MM.1S (cell line): Measurements from ENCODE around the gene CTU2.

Source experiments
- DNase-seq: peaks from one replicate; pipeline ENCODE4 v3.0.0-alpha.2; 2015
- H2AFZ ChIP-seq: fragments of 300-600 bp; sonication (generic); 2 replicates; pipeline ENCODE4 v1.6.0; 2016; ENCODE audit warnings: antibody characterized with exemption, low read length
- H3F3A ChIP-seq: fragments of 300-600 bp; sonication (generic); 2 replicates; pipeline ENCODE4 v1.6.1; 2016; ENCODE audit warnings: mild to moderate bottlenecking, antibody characterized with exemption, low read length, moderate library complexity, mixed read lengths; ENCODE audit not compliant: insufficient read depth
- H3K27ac ChIP-seq: fragments of 300-600 bp; sonication (generic); 2 replicates; pipeline ENCODE4 v1.5.1; 2016; ENCODE audit warnings: mild to moderate bottlenecking, low read length
- H3K27me3 ChIP-seq: fragments of 300-600 bp; sonication (generic); replicated peaks from 2 replicates; pipeline ENCODE4 v1.6.0; 2016; ENCODE audit warnings: low read length; ENCODE audit not compliant: insufficient read depth
- H3K36me3 ChIP-seq: fragments of 300-600 bp; sonication (generic); replicated peaks from 2 replicates; pipeline ENCODE4 v1.6.1; 2016; ENCODE audit warnings: mild to moderate bottlenecking, low read length, mixed read lengths; ENCODE audit not compliant: insufficient read depth
- H3K4me1 ChIP-seq: fragments of 300-600 bp; sonication (generic); 2 replicates; pipeline ENCODE4 v1.6.1; 2016; ENCODE audit warnings: low read length, mixed read lengths
- H3K4me2 ChIP-seq: fragments of 300-600 bp; sonication (generic); 2 replicates; pipeline ENCODE4 v1.6.0; 2016; ENCODE audit warnings: low read depth, low read length
- H3K4me3 ChIP-seq: fragments of 300-600 bp; sonication (generic); 2 replicates; pipeline ENCODE4 v1.5.1; 2016; ENCODE audit warnings: low read length, mixed read lengths
- H3K79me2 ChIP-seq: fragments of 300-600 bp; sonication (generic); 2 replicates; pipeline ENCODE4 v1.6.1; 2016; ENCODE audit warnings: mixed run types, low read length, mixed read lengths
- H3K9ac ChIP-seq: fragments of 300-600 bp; sonication (generic); 2 replicates; pipeline ENCODE4 v1.6.1; 2016; ENCODE audit warnings: low read length, mixed read lengths
- H3K9me2 ChIP-seq: fragments of 300-600 bp; sonication (generic); replicated peaks from 2 replicates; pipeline ENCODE4 v1.6.1; 2016; ENCODE audit warnings: mild to moderate bottlenecking, low read length, mixed read lengths; ENCODE audit not compliant: insufficient read depth
- H3K9me3 ChIP-seq: fragments of 300-600 bp; sonication (generic); replicated peaks from 2 replicates; pipeline ENCODE4 v1.6.1; 2016; ENCODE audit warnings: mild to moderate bottlenecking, low read length, mixed read lengths; ENCODE audit not compliant: insufficient read depth
- H4K20me1 ChIP-seq: fragments of 300-600 bp; sonication (generic); 2 replicates; pipeline ENCODE4 v1.6.1; 2016; ENCODE audit warnings: mild to moderate bottlenecking, low read length, moderate library complexity, mixed read lengths; ENCODE audit not compliant: insufficient read depth
- EZH2 ChIP-seq: fragments of 300-600 bp; sonication (generic); optimal IDR thresholded peaks from 2 replicates; pipeline ENCODE3; 2017; ENCODE audit warnings: low read depth, mild to moderate bottlenecking, antibody characterized with exemption, low read length, mixed read lengths
- EZH2phosphoT487 ChIP-seq: fragments of 300-600 bp; sonication (generic); IDR thresholded peaks from 2 replicates; pipeline ENCODE4 v1.6.1; 2018; ENCODE audit warnings: antibody characterized with exemption, low read length
- TF ChIP-seq, protein P1 (sequence below): fragments of 300-600 bp; sonication (generic); IDR thresholded peaks from 2 replicates; pipeline ENCODE4 v1.5.1; 2016; ENCODE audit warnings: antibody characterized with exemption, low read length, mixed read lengths

CTU2 gene

DNA sequence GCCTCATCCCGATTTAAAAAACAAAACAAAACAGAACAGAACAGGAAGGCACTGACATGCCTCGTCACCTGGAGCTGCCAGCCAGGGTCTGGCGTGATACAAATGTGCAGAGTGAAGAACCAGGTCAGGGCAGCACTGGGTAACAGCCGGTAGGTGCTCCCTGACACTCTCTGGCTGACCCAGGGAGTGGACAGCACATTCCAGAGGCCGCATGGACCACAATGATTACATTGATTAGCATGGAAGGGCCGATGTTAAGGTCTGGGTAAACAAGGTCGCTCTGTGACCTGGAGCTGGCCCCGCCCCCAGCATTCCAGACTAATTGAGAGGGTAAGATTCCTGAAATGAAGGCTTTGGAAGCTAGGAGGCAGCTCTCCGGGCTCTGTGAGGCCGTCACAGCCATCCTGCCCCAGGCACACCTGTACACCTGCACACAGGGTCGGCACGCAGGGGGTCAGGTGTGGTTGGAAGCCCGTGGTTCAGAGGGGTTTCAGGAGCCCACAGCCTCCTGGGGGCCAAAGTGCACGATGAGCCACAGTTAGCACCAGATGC is 57.3 kb downstream of the CTU2 start:
- TF ChIP-seq, protein P1, sequence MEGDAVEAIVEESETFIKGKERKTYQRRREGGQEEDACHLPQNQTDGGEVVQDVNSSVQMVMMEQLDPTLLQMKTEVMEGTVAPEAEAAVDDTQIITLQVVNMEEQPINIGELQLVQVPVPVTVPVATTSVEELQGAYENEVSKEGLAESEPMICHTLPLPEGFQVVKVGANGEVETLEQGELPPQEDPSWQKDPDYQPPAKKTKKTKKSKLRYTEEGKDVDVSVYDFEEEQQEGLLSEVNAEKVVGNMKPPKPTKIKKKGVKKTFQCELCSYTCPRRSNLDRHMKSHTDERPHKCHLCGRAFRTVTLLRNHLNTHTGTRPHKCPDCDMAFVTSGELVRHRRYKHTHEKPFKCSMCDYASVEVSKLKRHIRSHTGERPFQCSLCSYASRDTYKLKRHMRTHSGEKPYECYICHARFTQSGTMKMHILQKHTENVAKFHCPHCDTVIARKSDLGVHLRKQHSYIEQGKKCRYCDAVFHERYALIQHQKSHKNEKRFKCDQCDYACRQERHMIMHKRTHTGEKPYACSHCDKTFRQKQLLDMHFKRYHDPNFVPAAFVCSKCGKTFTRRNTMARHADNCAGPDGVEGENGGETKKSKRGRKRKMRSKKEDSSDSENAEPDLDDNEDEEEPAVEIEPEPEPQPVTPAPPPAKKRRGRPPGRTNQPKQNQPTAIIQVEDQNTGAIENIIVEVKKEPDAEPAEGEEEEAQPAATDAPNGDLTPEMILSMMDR = no peak
- TF ChIP-seq EZH2 (no peak), EZH2phosphoT487 (no peak)
- H3F3A ChIP-seq = no peaks in the 10 kb centered on the region
- H3K4me2 ChIP-seq = no peak overlapping the region
- H3K27ac ChIP-seq = no peak overlapping the region
- H3K4me1 ChIP-seq = no peaks in the 10 kb centered on the region
- peaks cover 15% of the 10 kb centered on the region for H4K20me1 ChIP-seq
- H3K9me2 ChIP-seq = no peaks in the 10 kb centered on the region
- no peaks in the 10 kb centered on the region for H3K36me3 ChIP-seq
- no peaks in the 10 kb centered on the region for H3K9me3 ChIP-seq
- peaks cover 96% of the 10 kb centered on the region for H3K79me2 ChIP-seq
- H2AFZ ChIP-seq = no peak overlapping the region
- H3K9ac ChIP-seq = no peak overlapping the region
- DNase-seq = no peak
- H3K4me3 ChIP-seq = no peak overlapping the region
- no peaks in the 10 kb centered on the region for H3K27me3 ChIP-seq

DNA sequence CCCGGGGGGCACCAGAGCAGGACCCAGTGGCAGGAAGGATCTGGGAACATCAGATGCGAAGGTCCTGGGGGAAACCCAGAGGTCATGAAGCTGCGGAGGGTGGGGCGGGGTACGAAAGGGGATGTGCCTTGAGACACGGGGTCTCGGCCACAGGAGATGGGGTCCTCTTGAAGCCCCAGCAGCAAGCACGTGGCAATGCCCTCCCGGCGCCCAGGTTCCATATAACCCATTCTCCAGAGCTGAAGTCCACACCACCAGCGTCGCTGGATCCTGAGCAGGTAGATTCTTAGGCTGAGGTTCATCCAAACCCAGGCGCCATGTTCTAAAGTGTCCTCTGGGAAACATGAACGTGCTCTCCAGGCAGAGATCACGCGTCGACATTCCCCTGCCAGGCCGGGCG is 57.8 kb downstream of the CTU2 start:
- Histone ChIP-seq H3K4me2 (no peak overlapping the region), H3K9ac (no peak overlapping the region), H3K27ac (no peak overlapping the region), H4K20me1 (peaks cover 12% of the 10 kb centered on the region), H3K9me3 (no peaks in the 10 kb centered on the region), H3K79me2 (peaks cover 96% of the 10 kb centered on the region), H3F3A (no peaks in the 10 kb centered on the region), H3K9me2 (no peaks in the 10 kb centered on the region), H3K27me3 (no peaks in the 10 kb centered on the region), H3K4me1 (no peaks in the 10 kb centered on the region), H3K36me3 (no peaks in the 10 kb centered on the region), H2AFZ (no peak overlapping the region), H3K4me3 (no peak overlapping the region)
- TF ChIP-seq, protein P1 = no peak
- TF ChIP-seq EZH2phosphoT487 (no peak), EZH2 (no peak)
- DNase-seq = no peak

DNA sequence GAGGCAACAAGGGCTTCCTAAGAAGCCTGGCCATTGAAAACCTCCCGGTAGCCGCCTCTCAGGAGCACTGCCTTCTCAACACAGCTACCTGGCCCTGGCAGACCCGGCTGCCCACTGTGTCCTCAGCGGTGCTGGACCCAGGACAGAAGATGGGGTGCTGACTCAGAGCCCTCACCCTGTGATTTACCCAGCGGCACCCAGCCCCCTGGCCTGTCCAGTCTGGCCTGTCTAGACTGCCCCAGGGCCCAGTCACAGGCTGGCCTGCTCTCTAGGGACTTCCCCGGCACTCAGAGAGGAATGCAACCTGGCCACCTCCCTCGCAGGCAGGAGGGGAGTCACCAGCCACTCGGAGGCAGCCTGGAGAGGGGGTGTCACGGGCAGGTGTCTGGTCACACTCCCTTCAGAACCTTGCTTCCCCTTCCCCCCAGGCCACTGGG is 58.6 kb downstream of the CTU2 start:
- H3K9me3 ChIP-seq = no peaks in the 10 kb centered on the region
- no peak overlapping the region for H3K4me2 ChIP-seq
- no peaks in the 10 kb centered on the region for H3K9me2 ChIP-seq
- H3K4me1 ChIP-seq = no peaks in the 10 kb centered on the region
- DNase-seq = no peak
- H2AFZ ChIP-seq = no peak overlapping the region
- H3K27ac ChIP-seq = no peak overlapping the region
- no peaks in the 10 kb centered on the region for H3K27me3 ChIP-seq
- H3K36me3 ChIP-seq = no peaks in the 10 kb centered on the region
- TF ChIP-seq EZH2 = no peak
- TF ChIP-seq EZH2phosphoT487 = no peak
- TF ChIP-seq, protein P1 = no peak
- peaks cover 12% of the 10 kb centered on the region for H4K20me1 ChIP-seq
- peaks cover 96% of the 10 kb centered on the region for H3K79me2 ChIP-seq
- no peaks in the 10 kb centered on the region for H3F3A ChIP-seq
- H3K9ac ChIP-seq = no peak overlapping the region
- H3K4me3 ChIP-seq = no peak overlapping the region
